Caco-2 (cell line): ENCODE results near the gene NIFK. TPM values are rescaled to one million over a fixed set of nuclear protein-coding genes. Genes with fewer than 3 reads are reported as not detected.
"Not testable (repeated sequence)": the region's sequence is repeated elsewhere in the genome, so short reads cannot be mapped to it uniquely, and the experiment has no call there.

ENCODE experiments used
- BruUV-seq: library from RNA; stranded (reverse); fragments of 400-500 nt; replicated peaks from 2 replicates; lab custom pipeline; 2021; lab: Mats Ljungman, UMichigan
- CTCF ChIA-PET: fragments of 300-600 bp; sonication (Branson Sonifier 250); formaldehyde crosslinking; loops from one replicate; lab custom pipeline; 2022; ENCODE audit warnings: antibody characterized with exemption; lab: Charles Lee
- POLR2A ChIA-PET: fragments of 300-600 bp; sonication (Branson Sonifier 250); formaldehyde crosslinking; loops from one replicate; lab custom pipeline; 2022; ENCODE audit warnings: antibody characterized with exemption; lab: Charles Lee
- DNase-seq, 2 experiments: peaks; one replicate each; pipeline versions ENCODE4 v3.0.0 to v3.0.0-alpha.2; 2020 to 2022
- H3K27me3 ChIP-seq: replicated peaks from 2 replicates; pipeline ENCODE4 v1.6.0; 2011; ENCODE audit warnings: low read length; ENCODE audit not compliant: control insufficient read depth, insufficient read depth
- H3K36me3 ChIP-seq: 2 replicates; pipeline ENCODE4 v1.5.1; 2011; ENCODE audit warnings: low read length; ENCODE audit not compliant: control insufficient read depth, insufficient read depth
- H3K4me1 ChIP-seq: fragments of 250-450 bp; sonication (Bioruptor Pico); 2 replicates; pipeline ENCODE4 v1.5.1; 2020; ENCODE audit warnings: mild to moderate bottlenecking
- H3K4me3 ChIP-seq: 2 replicates; pipeline ENCODE4 v1.5.1; 2011; ENCODE audit warnings: low read depth, mild to moderate bottlenecking, control low read depth, low read length
- H3K9me3 ChIP-seq: fragments of 250-450 bp; sonication (Bioruptor Pico); 2 replicates; pipeline ENCODE4 v1.5.1; 2020; ENCODE audit warnings: mild to moderate bottlenecking, moderate library complexity
- H3K27ac Mint-ChIP-seq: one replicate; pipeline ENCODE4 v1.8.0; 2022; ENCODE audit warnings: mixed read lengths; ENCODE audit not compliant: unreplicated experiment
- H3K27me3 Mint-ChIP-seq: one replicate; pipeline ENCODE4 v1.8.0; 2022; ENCODE audit warnings: mixed read lengths; ENCODE audit not compliant: insufficient read depth, unreplicated experiment
- H3K36me3 Mint-ChIP-seq: one replicate; pipeline ENCODE4 v1.8.0; 2022; ENCODE audit warnings: mild to moderate bottlenecking, mixed read lengths; ENCODE audit not compliant: insufficient read depth, unreplicated experiment
- H3K4me1 Mint-ChIP-seq: one replicate; pipeline ENCODE4 v1.8.0; 2022; ENCODE audit warnings: low read depth, mixed read lengths; ENCODE audit not compliant: unreplicated experiment
- H3K4me3 Mint-ChIP-seq: one replicate; pipeline ENCODE4 v1.8.0; 2022; ENCODE audit warnings: mild to moderate bottlenecking, moderate library complexity, mixed read lengths; ENCODE audit not compliant: unreplicated experiment
- H3K9me3 Mint-ChIP-seq: one replicate; pipeline ENCODE4 v1.8.0; 2022; ENCODE audit warnings: mixed read lengths; ENCODE audit not compliant: unreplicated experiment
- intact Hi-C: fragments of 100-400 bp; cut with micrococcal nuclease; formaldehyde crosslinking; loops from one replicate; pipeline ENCODE4 v1.10.0; 2022; ENCODE audit not compliant: unreplicated experiment
- total RNA-seq: library from RNA; stranded (reverse); gene quantifications from 2 replicates; pipeline ENCODE4 v1.2.3, GENCODE V29; 2022
- TF ChIP-seq, protein P1 (sequence below), 2 experiments: fragments of 200-600 bp in 1 of 2; IDR thresholded peaks; 1 replicate in 1 of 2; 2 replicates in 1 of 2; pipeline versions ENCODE4 v1.5.1 to v1.8.0; 2011 to 2022; ENCODE audit warnings: antibody characterized with exemption in 1 of 2, control low read depth in 1 of 2, inconsistent platforms in 1 of 2, low read depth in 1 of 2, low read length in 1 of 2, mild to moderate bottlenecking in 1 of 2, moderate library complexity in 1 of 2; ENCODE audit not compliant: insufficient read depth in 1 of 2, severe bottlenecking in 1 of 2, unreplicated experiment in 1 of 2

The NIFK gene
- total RNA-seq, 1 experiment from 2014 or later = 84.7 TPM

DNA sequence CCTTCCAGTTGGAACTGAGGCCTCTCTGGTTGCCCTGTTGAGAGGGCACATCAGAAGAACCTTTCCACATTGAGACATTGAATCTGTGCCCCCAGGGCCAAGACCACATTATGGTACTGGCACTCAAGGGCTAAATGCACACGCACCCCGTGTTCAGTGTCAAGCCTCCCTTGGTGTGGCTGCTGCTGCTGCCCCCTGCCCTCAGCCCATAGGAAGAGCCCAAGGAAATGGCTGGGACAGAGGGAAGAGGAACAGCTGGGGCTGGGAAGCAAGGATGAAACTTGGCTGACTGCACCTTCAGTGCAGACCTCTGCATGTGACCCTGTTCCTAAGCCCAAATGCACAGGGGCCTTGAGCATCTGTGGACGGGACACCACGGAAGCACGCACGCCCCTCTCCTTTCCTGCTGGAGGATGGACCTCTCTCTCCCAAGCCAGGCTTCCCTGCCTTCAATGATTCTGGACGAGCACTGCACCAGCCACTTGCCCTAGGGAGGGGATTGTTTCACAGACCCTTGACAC is 40.2 kb downstream of the NIFK start:
- Mint-ChIP-seq H3K4me1 (no peaks in the 10 kb centered on the region), H3K36me3 (no peaks in the 10 kb centered on the region), H3K4me3 (no peak overlapping the region), H3K27ac (no peak overlapping the region), H3K9me3 (no peaks in the 10 kb centered on the region), H3K27me3 (no peaks in the 10 kb centered on the region)
- intact Hi-C loops = no loop called here
- ChIA-PET CTCF (no interaction called here), POLR2A (no interaction called here)
- H3K36me3 ChIP-seq = no peaks in the 10 kb centered on the region
- H3K4me3 ChIP-seq = no peak overlapping the region
- H3K27me3 ChIP-seq = no peaks in the 10 kb centered on the region
- no TSS peak for BruUV-seq
- TF ChIP-seq, protein P1, sequence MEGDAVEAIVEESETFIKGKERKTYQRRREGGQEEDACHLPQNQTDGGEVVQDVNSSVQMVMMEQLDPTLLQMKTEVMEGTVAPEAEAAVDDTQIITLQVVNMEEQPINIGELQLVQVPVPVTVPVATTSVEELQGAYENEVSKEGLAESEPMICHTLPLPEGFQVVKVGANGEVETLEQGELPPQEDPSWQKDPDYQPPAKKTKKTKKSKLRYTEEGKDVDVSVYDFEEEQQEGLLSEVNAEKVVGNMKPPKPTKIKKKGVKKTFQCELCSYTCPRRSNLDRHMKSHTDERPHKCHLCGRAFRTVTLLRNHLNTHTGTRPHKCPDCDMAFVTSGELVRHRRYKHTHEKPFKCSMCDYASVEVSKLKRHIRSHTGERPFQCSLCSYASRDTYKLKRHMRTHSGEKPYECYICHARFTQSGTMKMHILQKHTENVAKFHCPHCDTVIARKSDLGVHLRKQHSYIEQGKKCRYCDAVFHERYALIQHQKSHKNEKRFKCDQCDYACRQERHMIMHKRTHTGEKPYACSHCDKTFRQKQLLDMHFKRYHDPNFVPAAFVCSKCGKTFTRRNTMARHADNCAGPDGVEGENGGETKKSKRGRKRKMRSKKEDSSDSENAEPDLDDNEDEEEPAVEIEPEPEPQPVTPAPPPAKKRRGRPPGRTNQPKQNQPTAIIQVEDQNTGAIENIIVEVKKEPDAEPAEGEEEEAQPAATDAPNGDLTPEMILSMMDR (IDR thresholded peaks at IDR 0.05; ENCODE audit: insufficient read depth in 1 of 2, low read depth in 1 of 2, low read length in 1 of 2, severe bottlenecking in 1 of 2, unreplicated experiment in 1 of 2) = no peak
- no peaks in the 10 kb centered on the region for H3K4me1 ChIP-seq
- no peaks in the 10 kb centered on the region for H3K9me3 ChIP-seq
- DNase-seq = no peak

DNA sequence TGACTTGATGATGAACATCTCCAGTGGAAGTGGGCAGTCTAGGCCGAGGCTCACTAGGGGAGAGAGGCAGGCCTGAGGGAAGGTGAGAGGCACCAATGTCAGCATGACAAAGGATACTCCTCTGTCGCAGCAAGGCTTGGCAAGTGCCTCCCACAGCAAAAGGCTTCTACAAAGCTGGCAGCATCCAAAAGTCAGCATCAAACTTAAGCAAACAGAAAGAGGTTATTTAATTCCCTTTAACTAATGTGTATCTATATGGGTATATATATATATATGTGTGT is 41.6 kb downstream of the NIFK start:
- CTCF ChIA-PET = no interaction called here
- Histone ChIP-seq H3K36me3 (no peaks in the 10 kb centered on the region), H3K4me3 (no peak overlapping the region), H3K9me3 (no peaks in the 10 kb centered on the region), H3K27me3 (no peaks in the 10 kb centered on the region), H3K4me1 (no peaks in the 10 kb centered on the region)
- POLR2A ChIA-PET = no interaction called here
- Mint-ChIP-seq H3K4me3 (no peak overlapping the region), H3K4me1 (no peaks in the 10 kb centered on the region), H3K27me3 (no peaks in the 10 kb centered on the region), H3K27ac (no peak overlapping the region), H3K9me3 (no peaks in the 10 kb centered on the region), H3K36me3 (no peaks in the 10 kb centered on the region)
- TF ChIP-seq, protein P1 (IDR thresholded peaks at IDR 0.05; ENCODE audit: insufficient read depth in 1 of 2, low read depth in 1 of 2, low read length in 1 of 2, severe bottlenecking in 1 of 2, unreplicated experiment in 1 of 2) = no peak
- intact Hi-C loops = no loop called here
- DNase-seq = no peak
- BruUV-seq = no TSS peak

DNA sequence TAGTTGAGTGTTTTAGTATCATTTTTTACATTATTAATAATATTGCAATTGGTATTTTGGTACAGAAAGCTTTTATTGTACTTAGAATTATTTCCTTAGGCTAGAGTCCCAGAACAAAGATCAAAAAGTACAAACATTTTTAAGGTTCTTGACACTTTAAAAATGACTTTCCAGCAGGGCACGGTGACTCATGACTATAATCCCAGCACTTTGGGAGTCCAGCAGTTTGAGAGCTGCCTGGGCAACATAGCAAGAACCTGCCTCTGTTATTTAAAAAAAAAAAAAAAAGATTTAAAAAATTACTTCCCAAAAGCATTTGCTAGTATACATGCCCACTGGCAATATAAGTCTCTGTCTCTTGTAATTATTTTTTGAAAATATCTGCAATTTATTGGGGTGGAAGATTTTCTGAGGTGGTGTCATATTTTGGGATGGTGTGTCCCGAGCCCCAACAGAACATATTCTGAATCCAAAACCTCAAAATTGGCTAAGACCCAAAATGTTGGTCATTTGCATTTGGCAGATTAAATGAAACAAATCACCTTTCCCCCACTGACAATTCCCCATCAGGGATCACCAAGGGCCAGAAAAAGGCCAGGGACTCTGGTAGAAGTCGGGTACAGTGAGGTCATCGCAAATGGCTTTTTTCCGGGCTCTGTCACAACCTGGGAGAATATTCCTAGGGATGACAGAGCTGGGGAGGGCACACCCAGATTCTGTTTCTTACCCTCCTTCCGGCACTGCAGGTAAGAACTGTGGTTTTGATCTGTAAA is 42.1 kb downstream of the NIFK start:
- no peaks in the 10 kb centered on the region for H3K27me3 Mint-ChIP-seq
- no peaks in the 10 kb centered on the region for H3K9me3 ChIP-seq
- intact Hi-C loops = no loop called here
- no peaks in the 10 kb centered on the region for H3K27me3 ChIP-seq
- H3K9me3 Mint-ChIP-seq = no peaks in the 10 kb centered on the region
- BruUV-seq = no TSS peak
- ChIA-PET POLR2A (no interaction called here), CTCF (no interaction called here)
- TF ChIP-seq, protein P1 (IDR thresholded peaks at IDR 0.05; ENCODE audit: insufficient read depth in 1 of 2, low read depth in 1 of 2, low read length in 1 of 2, severe bottlenecking in 1 of 2, unreplicated experiment in 1 of 2) = no peak
- no peaks in the 10 kb centered on the region for H3K4me1 ChIP-seq
- H3K36me3 ChIP-seq = no peaks in the 10 kb centered on the region
- H3K27ac Mint-ChIP-seq = no peak overlapping the region
- no peak for DNase-seq
- no peaks in the 10 kb centered on the region for H3K4me1 Mint-ChIP-seq
- H3K4me3 ChIP-seq = no peak overlapping the region
- peaks cover 1% of the 10 kb centered on the region for H3K36me3 Mint-ChIP-seq
- no peak overlapping the region for H3K4me3 Mint-ChIP-seq

DNA sequence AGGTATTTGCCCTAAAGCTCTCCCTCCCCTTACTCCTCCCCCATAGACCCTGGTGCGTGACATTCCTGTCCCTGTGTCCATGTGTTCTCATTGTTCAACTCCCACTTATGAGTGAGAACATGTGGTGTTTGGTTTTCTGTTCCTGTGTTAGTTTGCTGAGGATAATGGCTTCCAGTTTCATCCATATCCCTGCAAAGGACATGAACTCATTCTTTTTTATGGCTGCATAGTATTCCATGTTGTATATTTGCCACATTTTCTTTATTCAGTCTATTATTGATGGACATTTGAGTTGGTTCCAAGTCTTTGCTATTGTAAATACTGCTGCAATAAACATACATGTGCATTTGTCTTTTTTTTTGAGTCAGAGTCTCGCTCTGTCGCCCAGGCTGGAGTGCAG is 46.1 kb downstream of the NIFK start:
- H3K9me3 Mint-ChIP-seq, BruUV-seq, H3K4me3 ChIP-seq, intact Hi-C loops, H3K4me1 Mint-ChIP-seq, H3K4me1 ChIP-seq, H3K9me3 ChIP-seq, POLR2A ChIA-PET, H3K4me3 Mint-ChIP-seq, H3K36me3 Mint-ChIP-seq, DNase-seq, CTCF ChIA-PET, H3K27ac Mint-ChIP-seq, H3K27me3 Mint-ChIP-seq, H3K27me3 ChIP-seq, H3K36me3 ChIP-seq: not testable (repeated sequence)
